ENCODE data around the gene WBP2. TPM values are rescaled to one million over a fixed set of nuclear protein-coding genes. Genes with fewer than 3 reads are reported as not detected.
A peak's percentile ranks its signal among the peaks of the same experiment; 100 is the strongest.

The WBP2 gene
- total RNA-seq, 1 experiment from 2014 or later: 55.7 TPM

- Mint-ChIP-seq H3K4me3 (ENCODE audit: unreplicated experiment) (peak overlapping the region; percentile 74), H3K27me3 (ENCODE audit: insufficient read depth, unreplicated experiment) (no peaks in the 10 kb centered on the region), H3K4me1 (ENCODE audit: insufficient read depth, unreplicated experiment) (peaks cover 19% of the 10 kb centered on the region), H3K9me3 (ENCODE audit: unreplicated experiment) (no peaks in the 10 kb centered on the region), H3K36me3 (ENCODE audit: insufficient read depth, unreplicated experiment) (peaks cover 37% of the 10 kb centered on the region), H3K27ac (ENCODE audit: low read depth, unreplicated experiment) (peak overlapping the region; percentile 31)
- intact Hi-C loops (cut with micrococcal nuclease): loop anchor here (1.0 to 2.0 kb wide), 2 partner anchors 41 to 131 kb away; partner anchors contain the start of gene WBP2
- BruUV-seq (replicated peaks): TSS peak; percentile 10
- DNase-seq (ENCODE audit: unreplicated experiment): no peak
- TF ChIP-seq CTCF (IDR thresholded peaks at IDR 0.05; ENCODE audit: unreplicated experiment): no peak
- ChIA-PET CTCF (interaction anchor here (0.5 to 2.2 kb wide), 12 partner anchors 8 to 133 kb away, joined by 3 to 12 read pairs (median 4); partner anchors contain the start of gene TRIM47), POLR2A (interaction anchor here (1.0 to 5.0 kb wide), 15 partner anchors 9 to 283 kb away, joined by 3 to 80 read pairs (median 6); partner anchors contain the start of genes GALK1, MRPL38, RECQL5 and SAP30BP)
Observed at GRCh38 chr17:75895370-75896155, 40.4 kb upstream of the WBP2 start.

GRCh38 chr17:75894049-75894733 is 39.1 kb upstream of the WBP2 start:
- intact Hi-C loops (cut with micrococcal nuclease): no loop called here

GRCh38 chr17:75893305-75894048 is 38.3 kb upstream of the WBP2 start:
- no peak overlapping the region for H3K4me3 Mint-ChIP-seq (ENCODE audit: unreplicated experiment)
- no TSS peak for BruUV-seq (replicated peaks)
- H3K36me3 Mint-ChIP-seq (ENCODE audit: insufficient read depth, unreplicated experiment): peaks cover 26% of the 10 kb centered on the region
- no peak for TF ChIP-seq CTCF (IDR thresholded peaks at IDR 0.05; ENCODE audit: unreplicated experiment)
- DNase-seq (ENCODE audit: unreplicated experiment): no peak
- POLR2A ChIA-PET: interaction anchor here (0.8 to 5.0 kb wide), 4 partner anchors 11 to 116 kb away, joined by 4 to 80 read pairs (median 26); partner anchors contain the start of genes MRPL38, TRIM47 and WBP2
- CTCF ChIA-PET: interaction anchor here (0.6 to 0.9 kb wide), 2 partner anchors 47 to 260 kb away, joined by 3 to 4 read pairs; partner anchors contain the start of gene SMIM5
- intact Hi-C loops (cut with micrococcal nuclease): no loop called here
- no peaks in the 10 kb centered on the region for H3K27me3 Mint-ChIP-seq (ENCODE audit: insufficient read depth, unreplicated experiment)
- no peaks in the 10 kb centered on the region for H3K9me3 Mint-ChIP-seq (ENCODE audit: unreplicated experiment)
- H3K4me1 Mint-ChIP-seq (ENCODE audit: insufficient read depth, unreplicated experiment): peaks cover 19% of the 10 kb centered on the region
- no peak overlapping the region for H3K27ac Mint-ChIP-seq (ENCODE audit: low read depth, unreplicated experiment)

More at GRCh38 chr17:75894049-75894733, 39.1 kb upstream of the WBP2 start:
- Mint-ChIP-seq H3K27ac (ENCODE audit: low read depth, unreplicated experiment) (no peak overlapping the region), H3K4me1 (ENCODE audit: insufficient read depth, unreplicated experiment) (peaks cover 19% of the 10 kb centered on the region), H3K4me3 (ENCODE audit: unreplicated experiment) (no peak overlapping the region), H3K9me3 (ENCODE audit: unreplicated experiment) (no peaks in the 10 kb centered on the region), H3K27me3 (ENCODE audit: insufficient read depth, unreplicated experiment) (no peaks in the 10 kb centered on the region), H3K36me3 (ENCODE audit: insufficient read depth, unreplicated experiment) (peaks cover 32% of the 10 kb centered on the region)
- TF ChIP-seq CTCF (IDR thresholded peaks at IDR 0.05; ENCODE audit: unreplicated experiment): no peak
- no TSS peak for BruUV-seq (replicated peaks)
- ChIA-PET CTCF (interaction anchor here (0.6 to 0.9 kb wide), 3 partner anchors 48 to 369 kb away, joined by 3 to 4 read pairs (median 3); partner anchors contain the start of genes LLGL2 and SMIM5), POLR2A (interaction anchor here (0.7 to 5.0 kb wide), 5 partner anchors 10 to 464 kb away, joined by 3 to 80 read pairs (median 4); partner anchors contain the start of genes MRPL38, TRIM47 and WBP2)
- no peak for DNase-seq (ENCODE audit: unreplicated experiment)
